Left colon (tissue), 2 donors: Measurements from ENCODE around the gene SUSD2. TPM values are rescaled to one million over a fixed set of nuclear protein-coding genes. Genes with fewer than 3 reads are reported as not detected.

Experiments used
- ATAC-seq: fragments of 200-7000 bp; cut with Tn5 transposase; one replicate; pipeline ENCODE4 v1.9.1; 2020; ENCODE audit warnings: mild to moderate bottlenecking, moderate library complexity
- DNase-seq, 2 donors: peaks; one replicate each; pipeline ENCODE4 v3.0.0-alpha.2; 2020
- intact Hi-C, 2 donors: fragments of 100-400 bp; cut with DNase I in 1 of 2; cut with micrococcal nuclease in 1 of 2; formaldehyde crosslinking; loops; one replicate each; pipeline versions ENCODE4 v1.11.2 to v1.14.0; 2022; cut with DNase I, micrococcal nuclease
- total RNA-seq, 2 donors: library from RNA; stranded (reverse); fragmentation: NEBNext Ultra II Directional; extraction: Animal tissue kit (Norgen Biotek cat#: 25700); gene quantifications; one replicate each; pipeline ENCODE4 v1.2.1, GENCODE V29; 2021
- donor health status: DM: no; HTN: no; CAD: no.
- donor health status: DM: yes; HTN: yes; CAD: no.

SUSD2 gene
- total RNA-seq, 2 donors from 2014 or later, result 1.9 to 2.7 TPM

DNA sequence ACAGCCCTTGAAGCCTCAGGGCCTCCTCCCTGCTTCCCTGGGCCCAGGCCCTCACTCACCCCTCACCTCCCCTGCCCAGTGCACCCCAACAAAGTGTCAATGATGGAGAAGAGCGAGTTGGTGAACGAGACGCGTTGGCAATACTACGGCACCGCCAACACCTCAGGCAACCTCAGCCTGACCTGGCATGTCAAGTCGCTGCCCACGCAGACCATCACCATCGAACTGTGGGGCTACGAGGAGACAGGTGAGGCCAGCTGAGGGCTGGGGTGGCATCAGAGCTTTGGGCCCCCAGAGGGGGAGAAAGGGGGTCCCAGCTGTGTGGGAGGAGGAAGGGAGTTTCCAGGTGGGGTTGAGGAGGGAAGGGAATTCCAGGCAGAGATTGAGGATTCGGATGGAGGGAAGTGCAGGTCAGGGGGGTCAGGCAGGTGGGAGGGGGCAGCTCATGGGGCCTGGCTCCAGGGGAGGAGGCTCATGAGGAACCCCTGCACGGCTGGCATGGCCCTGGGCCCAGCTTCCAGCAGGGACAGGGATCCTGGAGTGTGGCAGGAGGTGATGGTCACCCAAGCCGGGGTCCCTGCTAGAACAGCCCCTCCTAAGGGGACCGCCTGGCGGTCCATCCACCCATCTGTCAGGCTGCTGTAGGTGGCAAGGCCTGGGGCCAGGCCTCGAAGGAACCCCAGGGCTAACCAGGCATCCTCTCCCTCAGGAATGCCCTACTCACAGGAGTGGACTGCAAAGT lies 2.9 kb downstream of the SUSD2 start:
- no peak for ATAC-seq
- DNase-seq, result no peak
- intact Hi-C loops, result no loop called here

DNA sequence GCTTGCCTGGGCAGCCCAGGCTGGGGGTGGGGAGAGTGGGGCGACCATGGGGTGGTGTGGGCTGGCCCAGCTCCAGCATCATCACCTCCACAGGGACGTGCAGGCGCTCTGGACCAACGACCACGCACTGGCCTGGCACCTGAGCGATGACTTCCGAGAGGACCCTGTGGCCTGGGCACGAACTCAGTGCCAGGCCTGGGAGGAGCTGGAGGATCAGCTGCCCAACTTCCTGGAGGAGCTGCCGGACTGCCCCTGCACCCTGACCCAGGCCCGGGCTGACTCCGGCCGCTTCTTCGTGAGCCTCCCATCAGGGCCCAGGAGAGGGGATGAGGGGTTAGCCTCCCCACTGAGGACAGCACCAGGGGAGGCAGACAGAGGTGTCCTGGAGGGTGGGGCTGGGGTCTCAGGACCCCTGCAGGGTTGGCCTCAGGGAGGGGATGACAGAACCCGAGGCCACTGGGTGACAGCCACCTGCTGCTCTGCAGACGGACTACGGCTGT lies 3.8 kb downstream of the SUSD2 start:
- ATAC-seq (no peak), DNase-seq (no peak)
- intact Hi-C loops, result no loop called here

DNA sequence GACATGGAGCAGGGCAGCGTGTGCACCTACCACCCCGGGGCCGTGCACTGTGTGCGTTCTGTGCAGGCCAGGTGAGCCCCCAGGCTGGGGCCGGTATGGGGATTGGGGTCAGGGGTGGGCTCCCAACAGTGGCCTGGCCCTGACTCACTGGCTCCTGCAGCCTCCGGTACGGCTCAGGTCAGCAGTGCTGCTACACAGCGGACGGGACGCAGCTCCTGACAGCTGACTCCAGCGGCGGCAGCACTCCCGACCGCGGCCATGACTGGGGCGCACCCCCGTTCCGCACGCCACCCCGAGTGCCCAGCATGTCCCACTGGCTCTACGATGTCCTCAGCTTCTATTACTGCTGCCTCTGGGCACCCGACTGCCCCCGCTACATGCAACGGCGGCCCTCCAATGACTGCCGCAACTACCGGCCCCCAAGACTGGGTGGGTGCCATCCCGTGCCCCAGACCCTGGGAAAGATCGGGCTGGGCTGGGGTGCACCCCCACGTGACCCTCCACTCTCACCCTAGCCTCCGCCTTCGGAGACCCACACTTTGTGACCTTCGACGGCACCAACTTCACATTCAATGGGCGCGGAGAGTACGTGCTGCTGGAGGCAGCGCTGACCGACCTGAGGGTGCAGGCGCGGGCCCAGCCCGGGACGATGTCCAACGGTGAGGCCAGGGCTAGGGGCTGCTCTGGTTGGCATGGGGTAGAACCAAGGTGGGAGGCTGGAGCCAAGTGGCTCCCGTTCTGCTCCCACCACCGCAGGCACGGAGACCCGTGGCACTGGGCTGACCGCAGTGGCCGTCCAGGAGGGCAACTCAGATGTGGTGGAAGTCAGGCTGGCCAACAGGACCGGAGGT lies 4.4 kb downstream of the SUSD2 start:
- no peak for DNase-seq
- ATAC-seq, result no peak
- intact Hi-C loops, result no loop called here

DNA sequence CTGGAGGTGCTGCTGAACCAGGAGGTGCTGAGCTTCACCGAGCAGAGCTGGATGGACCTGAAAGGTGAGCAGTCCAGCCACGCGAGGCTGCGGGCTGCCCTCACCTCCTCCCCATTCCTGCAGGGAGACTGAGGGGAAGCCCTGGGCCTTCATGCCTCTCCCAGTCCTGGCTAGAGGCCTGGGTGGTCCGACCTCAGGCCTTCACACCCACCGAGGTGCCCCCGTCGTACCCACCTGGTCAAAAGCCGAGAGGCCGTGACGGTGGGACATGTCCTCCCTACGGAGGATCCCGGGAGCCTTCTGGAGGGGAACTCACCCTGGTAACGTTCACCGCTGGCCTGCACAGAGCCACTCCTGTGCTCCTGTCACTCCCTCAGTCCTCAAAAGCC lies 5.1 kb downstream of the SUSD2 start:
- intact Hi-C loops, result no loop called here
- DNase-seq (no peak), ATAC-seq (no peak)

DNA sequence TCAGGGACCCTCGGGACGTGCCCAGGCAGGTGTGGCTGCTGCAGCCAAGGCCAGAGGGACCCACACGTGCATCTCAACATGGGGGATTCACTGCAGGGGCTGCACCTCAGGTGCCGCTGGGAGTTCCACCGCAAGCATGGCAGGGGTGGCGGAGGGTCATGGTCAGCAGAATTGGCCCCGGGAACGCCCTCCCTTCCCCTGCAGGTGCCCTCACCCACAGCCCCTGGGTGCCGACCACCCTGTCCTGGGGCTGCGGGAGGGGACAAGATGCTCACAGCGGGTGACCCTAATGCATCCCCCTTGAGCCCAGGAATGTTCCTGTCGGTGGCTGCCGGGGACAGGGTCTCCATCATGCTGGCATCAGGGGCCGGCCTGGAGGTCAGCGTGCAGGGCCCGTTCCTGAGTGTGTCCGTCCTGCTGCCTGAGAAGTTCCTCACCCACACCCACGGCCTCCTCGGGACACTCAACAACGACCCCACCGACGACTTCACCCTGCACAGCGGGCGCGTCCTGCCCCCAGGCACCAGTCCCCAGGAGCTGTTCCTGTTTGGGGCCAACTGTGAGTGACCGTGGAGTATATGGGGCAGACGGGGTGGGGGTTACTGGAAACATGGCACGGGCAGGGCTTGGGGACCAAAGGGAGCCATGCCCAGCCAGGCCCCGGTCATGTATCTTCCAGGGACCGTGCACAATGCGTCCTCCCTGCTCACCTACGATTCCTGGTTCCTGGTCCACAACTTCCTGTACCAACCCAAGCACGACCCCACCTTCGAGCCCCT lies 5.8 kb downstream of the SUSD2 start:
- intact Hi-C loops, result no loop called here
- DNase-seq (no peak), ATAC-seq (no peak)

DNA sequence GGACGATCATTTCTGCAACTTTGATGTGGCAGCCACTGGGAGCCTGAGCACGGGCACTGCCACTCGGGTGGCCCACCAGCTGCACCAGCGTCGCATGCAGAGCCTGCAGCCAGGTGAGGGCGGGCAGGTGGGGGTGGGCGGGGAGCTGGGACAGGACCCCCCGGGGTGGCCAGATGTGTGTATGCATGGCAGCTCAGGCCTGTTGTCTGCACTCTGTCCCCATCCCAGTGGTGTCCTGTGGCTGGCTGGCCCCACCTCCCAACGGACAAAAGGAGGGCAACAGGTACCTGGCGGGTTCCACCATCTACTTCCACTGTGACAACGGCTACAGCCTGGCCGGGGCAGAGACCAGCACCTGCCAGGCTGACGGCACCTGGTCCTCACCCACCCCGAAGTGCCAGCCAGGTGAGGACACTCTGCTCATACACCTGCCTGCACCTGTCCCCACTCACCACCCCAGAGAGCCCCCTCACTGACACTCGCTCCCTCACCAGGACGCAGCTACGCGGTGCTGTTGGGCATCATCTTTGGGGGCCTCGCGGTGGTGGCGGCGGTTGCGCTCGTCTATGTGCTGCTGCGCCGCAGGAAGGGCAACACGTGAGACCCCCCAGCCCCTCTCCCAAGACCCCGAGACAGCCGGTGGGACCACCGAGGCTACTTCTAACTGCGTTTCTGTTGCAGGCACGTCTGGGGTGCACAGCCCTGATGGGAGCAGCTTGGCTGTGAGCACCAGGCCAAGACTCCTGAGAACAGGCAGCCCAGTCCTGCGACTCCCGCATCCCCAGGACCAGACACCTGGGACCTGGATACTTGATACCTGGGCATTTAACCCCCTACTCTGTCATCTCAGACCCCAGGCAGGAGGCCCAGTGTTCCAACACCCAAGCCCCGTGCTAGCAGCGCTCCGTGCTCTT lies 6.7 kb downstream of the SUSD2 start:
- DNase-seq, result no peak
- ATAC-seq, result no peak
- intact Hi-C loops, result no loop called here

DNA sequence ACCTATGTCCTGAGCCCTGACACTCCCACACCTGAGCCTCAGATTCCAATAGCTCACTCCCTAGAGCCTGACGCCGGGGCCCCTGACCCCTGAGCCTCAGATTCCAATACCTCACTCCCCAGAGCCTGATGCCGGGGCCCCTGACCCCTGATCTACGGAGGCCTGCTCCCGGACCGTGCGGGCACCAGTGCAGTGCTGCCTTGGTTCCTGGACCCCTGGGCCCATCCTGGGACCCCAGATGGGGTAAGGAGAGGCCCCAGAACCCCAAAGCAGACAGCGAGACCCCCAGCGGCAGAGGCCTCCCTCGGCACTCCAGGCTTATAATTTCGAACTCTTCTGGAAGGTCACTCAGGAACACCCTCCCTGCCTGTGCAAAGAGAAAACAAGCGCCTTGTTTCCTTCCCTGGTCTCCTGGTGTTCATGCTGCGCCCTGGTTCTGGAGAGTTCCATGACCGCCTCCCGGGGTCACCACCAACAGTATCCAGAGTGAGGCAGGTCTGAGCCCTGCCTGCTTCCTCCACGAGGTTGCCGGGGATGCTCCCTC lies 7.5 kb downstream of the SUSD2 start:
- DNase-seq, result no peak
- intact Hi-C loops, result no loop called here

DNA sequence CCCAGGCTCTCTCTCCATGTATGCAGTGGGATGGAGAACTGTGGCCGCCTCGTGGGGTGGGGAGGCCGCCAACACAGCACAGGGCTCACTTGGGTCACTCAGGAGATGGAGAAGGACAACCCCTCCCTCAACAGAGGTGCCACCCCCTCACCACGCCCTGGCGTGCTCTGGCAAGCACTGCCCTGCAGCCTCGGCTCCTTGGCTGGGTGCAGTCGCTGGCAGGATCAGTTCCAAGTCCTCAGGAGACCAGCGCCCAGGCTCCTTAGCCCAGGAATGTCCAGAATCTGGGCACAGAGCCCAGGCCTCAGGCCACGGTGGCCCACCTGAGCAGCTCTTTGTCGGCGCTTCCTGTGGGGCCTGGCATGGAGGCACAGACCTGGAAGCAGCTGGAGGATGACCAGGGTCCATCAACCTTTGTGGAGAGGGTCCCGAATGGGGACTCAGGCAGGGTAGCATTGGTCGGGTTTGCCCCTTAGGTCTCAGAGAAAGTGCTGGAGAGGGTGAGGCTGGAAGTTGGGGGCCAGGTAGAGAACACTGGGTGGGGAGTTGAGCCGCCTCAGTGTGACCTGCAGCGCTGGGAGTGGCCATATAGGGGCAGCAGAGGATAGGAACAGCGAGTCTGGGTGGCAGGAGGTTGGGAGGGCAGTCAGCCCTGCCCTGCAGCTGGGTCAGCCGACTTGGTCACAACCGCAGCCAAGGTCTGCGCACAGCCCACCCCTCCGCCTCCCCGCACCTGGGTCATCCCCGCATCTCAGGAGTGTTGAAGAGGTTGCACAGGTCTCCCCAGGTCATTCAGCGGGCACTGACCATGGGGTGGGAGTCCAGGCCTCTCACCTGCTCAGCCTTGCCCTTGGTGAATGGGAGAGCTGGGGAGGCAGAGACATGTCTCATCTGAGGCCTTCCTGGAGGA lies 8.2 kb downstream of the SUSD2 start:
- peak; percentile 92 for ATAC-seq
- intact Hi-C loops, result loop anchor here in 1 of 2 donors (10.0 kb wide), 1 partner anchor 55 kb away; the partner anchor contains the start of gene GGT5
- peak in 1 of 2 donors; percentile 78 for DNase-seq

More for the DNA sequence above, 7.5 kb downstream of the SUSD2 start:
- ATAC-seq, result no peak

DNA sequence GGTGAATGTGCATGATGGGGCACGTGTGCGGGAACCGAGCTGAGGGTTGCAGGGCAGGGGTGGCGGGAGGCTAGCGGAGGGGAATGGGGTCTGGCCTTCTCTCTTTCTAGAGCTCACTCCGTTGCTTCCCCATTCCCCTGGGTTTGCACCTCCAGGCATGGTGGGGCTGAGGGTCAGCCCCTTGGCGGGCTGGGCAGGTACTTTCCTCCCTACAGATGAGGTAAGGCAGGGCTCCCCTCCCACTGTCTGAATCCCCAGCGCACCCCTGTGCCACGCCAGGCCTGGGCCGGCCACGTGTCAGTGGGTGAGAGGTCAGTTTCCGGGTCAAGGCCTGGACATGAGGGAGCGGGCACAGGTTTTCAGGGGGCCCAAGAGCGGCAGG lies 8.9 kb downstream of the SUSD2 start:
- DNase-seq (no peak), ATAC-seq (no peak)
- intact Hi-C loops, result loop anchor here in 1 of 2 donors (10.0 kb wide), 1 partner anchor 55 kb away; the partner anchor contains the start of gene GGT5

DNA sequence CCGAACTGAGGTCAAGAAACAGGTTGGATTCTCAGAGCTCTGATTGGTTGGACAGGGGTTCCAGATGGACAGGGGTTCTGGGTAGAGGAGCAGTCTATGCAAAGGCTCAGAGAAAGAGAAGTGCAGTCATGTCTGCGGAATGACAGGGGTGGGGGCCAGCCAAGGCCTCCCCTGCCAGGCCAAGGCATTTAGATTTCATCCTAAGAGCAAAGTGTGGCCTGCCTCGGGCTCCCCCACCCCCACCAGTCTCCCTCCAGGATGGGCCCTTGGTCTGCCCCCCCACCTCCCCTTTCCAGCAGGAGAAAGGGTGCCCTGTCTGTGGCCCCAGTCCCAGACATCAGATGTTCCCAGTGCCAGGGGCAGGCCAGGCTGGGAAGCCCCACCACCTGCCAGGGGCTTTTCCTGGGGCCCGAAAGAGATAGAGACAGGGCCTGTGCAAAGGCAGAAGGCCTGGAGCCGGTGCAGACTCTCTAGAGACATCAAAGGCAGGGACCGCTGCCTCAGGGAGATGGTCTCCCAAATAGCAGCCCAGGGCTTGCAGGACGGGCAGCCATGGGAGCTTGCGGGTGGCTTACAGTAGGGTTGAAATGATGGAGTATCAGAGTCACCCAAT lies 9.4 kb downstream of the SUSD2 start:
- intact Hi-C loops, result loop anchor here in 1 of 2 donors (10.0 kb wide), 1 partner anchor 54 kb away; the partner anchor contains the start of gene GGT5
- DNase-seq (no peak), ATAC-seq (no peak)

DNA sequence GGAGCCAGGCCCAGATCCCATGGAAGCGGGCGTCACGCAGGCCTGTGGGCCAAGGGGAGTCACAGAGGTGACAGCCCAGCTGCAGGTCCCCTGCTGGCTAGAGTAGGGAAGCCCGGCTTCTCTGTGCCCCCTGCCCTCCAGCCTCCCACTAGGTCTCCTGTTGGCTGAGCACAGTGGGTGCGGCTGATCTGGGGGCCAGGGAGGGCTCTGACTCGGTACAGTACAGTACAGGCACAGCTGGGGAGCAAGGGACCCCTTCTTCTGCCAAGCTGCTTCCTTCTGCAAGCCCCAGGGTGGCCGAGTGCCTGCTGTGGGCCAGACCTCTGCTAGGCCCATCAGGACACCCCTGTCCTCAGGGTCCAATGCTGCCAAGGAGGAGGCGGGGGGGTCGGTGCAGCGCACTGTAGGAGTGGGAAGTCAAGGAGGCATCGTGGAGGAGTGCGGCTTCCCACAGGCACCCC lies 10.1 kb downstream of the SUSD2 start:
- DNase-seq, result no peak
- intact Hi-C loops, result loop anchor here in 1 of 2 donors (10.0 kb wide), 1 partner anchor 53 kb away; the partner anchor contains the start of gene GGT5

DNA sequence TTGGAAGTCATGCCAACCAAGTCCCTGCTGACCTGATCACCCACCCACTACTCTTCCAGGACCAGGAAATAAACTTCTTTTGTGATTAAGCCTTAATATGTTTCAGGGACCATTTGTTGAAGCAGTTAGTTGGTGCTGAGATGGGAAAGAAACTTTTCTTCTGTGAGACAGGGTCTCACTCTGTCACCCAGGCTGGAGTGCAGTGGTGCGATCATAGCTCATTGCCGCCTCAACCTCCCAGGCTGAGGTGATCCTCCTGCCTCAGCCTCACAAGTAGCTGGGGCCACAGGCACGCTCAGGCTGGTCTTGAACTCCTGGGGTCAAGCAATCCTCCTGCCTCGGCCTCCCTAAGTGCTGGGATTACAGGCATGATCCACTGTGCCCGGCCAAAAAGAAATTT lies 10.6 kb downstream of the SUSD2 start:
- intact Hi-C loops, result loop anchor here in 1 of 2 donors (10.0 kb wide), 1 partner anchor 53 kb away; the partner anchor contains the start of gene GGT5
- ATAC-seq, result no peak
- DNase-seq, result no peak

More for the DNA sequence above, 10.1 kb downstream of the SUSD2 start:
- no peak for ATAC-seq

DNA sequence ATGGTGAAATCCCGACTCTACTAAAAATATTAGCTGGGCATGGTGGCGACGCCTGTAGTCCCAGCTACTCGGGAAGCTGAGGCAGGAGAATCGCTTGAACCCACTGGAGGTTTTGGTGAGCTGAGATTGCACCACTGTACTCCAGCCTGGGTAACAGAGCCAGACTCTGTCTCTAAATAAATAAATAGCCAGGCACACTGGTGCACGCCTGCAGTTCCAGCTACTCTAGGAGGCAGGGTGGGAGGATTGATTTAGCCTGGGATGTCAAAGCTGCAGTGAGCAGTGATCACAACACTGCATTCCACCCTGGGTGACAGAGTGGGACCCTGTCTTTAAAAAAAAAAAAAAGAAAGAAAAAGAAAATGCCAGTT lies 17.4 kb downstream of the SUSD2 start:
- intact Hi-C loops, result loop anchor here in 1 of 2 donors (10.0 kb wide), 1 partner anchor 46 kb away; the partner anchor contains the start of gene GGT5

DNA sequence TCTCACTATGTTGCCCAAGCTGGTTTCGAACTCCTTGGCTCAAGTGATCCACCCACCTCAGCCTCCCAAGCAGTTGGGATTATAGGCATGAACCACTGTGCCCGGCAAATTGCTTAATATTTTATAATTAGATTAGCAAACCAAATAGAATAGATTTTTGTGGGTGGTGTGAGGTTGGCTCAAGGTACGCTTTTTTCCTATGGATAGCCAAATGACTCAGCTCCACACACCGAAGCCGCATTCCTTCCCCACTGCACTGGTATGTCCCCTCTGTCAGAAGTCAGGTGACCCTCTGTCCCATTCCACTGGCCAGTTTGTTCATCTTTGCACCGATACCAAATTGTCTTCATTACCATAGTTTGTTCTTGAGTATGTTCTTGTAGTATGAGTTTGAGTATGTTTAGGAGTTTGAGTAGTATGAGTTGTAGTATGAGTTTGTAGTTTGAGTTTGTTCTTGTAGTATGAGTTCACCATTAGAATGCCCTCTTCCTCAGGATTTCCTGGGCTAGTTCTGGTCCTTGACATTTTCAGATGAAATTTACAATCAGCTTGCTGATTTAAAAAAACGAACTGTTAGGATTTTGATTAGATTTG lies 19.4 kb downstream of the SUSD2 start:
- DNase-seq, result no peak
- ATAC-seq, result no peak
- intact Hi-C loops, result no loop called here

More for the DNA sequence above, 17.4 kb downstream of the SUSD2 start:
- DNase-seq, result no peak
- no peak for ATAC-seq

DNA sequence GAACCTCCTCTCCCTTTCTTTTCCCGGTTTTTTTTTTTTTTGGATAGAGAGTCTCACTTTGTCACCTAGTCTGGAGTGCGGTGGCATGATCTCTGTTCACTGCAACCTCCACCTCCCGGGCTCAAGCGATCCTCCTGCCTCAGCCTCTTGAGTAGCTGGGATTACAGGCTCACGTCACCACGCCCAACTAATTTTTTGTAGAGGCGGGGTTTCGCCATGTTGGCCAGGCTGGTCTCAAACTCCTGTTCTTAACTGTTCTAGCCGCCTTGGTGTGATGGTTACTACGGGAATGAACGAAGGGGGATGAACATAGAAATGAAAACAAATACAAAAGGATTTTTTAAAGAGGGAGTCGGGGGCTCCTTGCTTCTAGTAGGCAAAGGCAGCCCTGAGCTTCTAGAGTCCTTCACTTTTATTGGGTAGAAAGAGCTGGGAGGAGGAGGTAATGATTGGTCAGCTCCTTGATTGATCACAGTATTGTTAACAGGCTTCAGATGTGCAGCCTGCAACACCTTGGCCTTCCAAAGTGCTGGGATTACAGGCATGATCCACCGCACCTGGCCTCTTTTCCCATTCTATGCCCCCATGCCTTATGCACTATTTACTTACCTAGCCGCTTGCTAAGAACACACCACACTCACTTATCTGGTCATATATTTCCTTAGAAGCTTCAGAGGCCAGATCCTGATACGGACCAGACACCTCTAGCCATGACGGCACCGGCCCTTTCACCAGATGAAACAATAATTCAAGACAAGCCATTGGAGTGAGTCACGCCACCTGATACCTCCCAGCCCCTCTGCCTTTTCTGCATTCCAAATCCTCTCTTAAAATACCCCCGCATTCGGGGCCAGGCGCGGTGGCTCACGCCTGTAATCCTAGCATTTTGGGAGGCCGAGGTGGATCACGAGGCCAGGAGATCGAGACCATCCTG lies 20.7 kb downstream of the SUSD2 start:
- intact Hi-C loops, result no loop called here
- ATAC-seq (no peak), DNase-seq (no peak)
